Adrenal gland (tissue), 12 donors: ENCODE measurements around the gene POTEF. TPM values are rescaled to one million over a fixed set of nuclear protein-coding genes. Genes with fewer than 3 reads are reported as not detected.
"Not testable (repeated sequence)": the region's sequence is repeated elsewhere in the genome, so short reads cannot be mapped to it uniquely, and the experiment has no call there.

Experiments
- DNase-seq, 7 donors: peaks; one replicate each; pipeline ENCODE4 v3.0.0-alpha.2; 2019 to 2020
- H3K27ac ChIP-seq, 5 donors: fragments of 200-600 bp; sonication (generic) in 4 of 5; 1 replicate in 3 of 5; 2 replicates in 2 of 5; pipeline versions ENCODE4 v1.5.1 to v1.8.0; 2016 to 2020; ENCODE audit warnings: mild to moderate bottlenecking in 1 of 5
- H3K27me3 ChIP-seq: fragments of 200-600 bp; 2 replicates; pipeline ENCODE4 v1.8.0; 2021
- H3K36me3 ChIP-seq, 2 donors: fragments of 200-600 bp; replicated peaks in 1 of 2; 1 replicate in 1 of 2; 2 replicates in 1 of 2; pipeline versions ENCODE4 v1.5.1 to v1.8.0; 2018 to 2022
- H3K4me1 ChIP-seq, 2 donors: fragments of 200-600 bp; replicated peaks in 1 of 2; 1 replicate in 1 of 2; 2 replicates in 1 of 2; pipeline versions ENCODE4 v1.5.1 to v1.8.0; 2018 to 2021
- H3K4me3 ChIP-seq, 4 donors: fragments of 200-600 bp; sonication (generic) in 3 of 4; one replicate each; pipeline ENCODE4 v1.5.1; 2016 to 2018
- H3K9me3 ChIP-seq, 3 donors: fragments of 200-600 bp; sonication (generic) in 1 of 3; replicated peaks in 1 of 3; 1 replicate in 2 of 3; 2 replicates in 1 of 3; pipeline versions ENCODE4 v1.5.1 to v1.8.0; 2016 to 2021
- CTCF ChIP-seq, 6 experiments: fragments of 450-650 bp in 4 of 6; fragments of 200-600 bp in 2 of 6; sonication (generic) in 1 of 6; IDR thresholded peaks; 1 replicate in 5 of 6; 2 replicates in 1 of 6; pipeline versions ENCODE4 v1.5.1 to v1.8.0; 2016 to 2021; ENCODE audit warnings: antibody characterized with exemption in 6 of 6, mild to moderate bottlenecking in 2 of 6, moderate library complexity in 1 of 6
- POLR2A ChIP-seq, 2 donors: fragments of 450-650 bp; IDR thresholded peaks; one replicate each; pipeline ENCODE4 v1.6.1; 2017; ENCODE audit warnings: antibody characterized with exemption in 2 of 2, mild to moderate bottlenecking in 2 of 2, moderate library complexity in 1 of 2
- WGBS, 4 donors: extraction: QIAGEN DNeasy Blood & Tissue Kit in 2 of 4; methylation state at CpG; one replicate each; pipeline versions ENCODE4 v1.1.5 to v1.1.7; 2013 to 2017; 5-methylcytosine and 5-hydroxymethylcytosine counted together
- intact Hi-C, 2 donors: fragments of 100-400 bp; cut with DNase I; formaldehyde crosslinking; loops; one replicate each; pipeline versions ENCODE4 v1.14.1 to v1.15.0; 2022 to 2023
- polyA plus RNA-seq, 3 donors: library from polyadenylated mRNA; stranded (reverse); fragments of 200-250 nt in 2 of 3; fragments of 350-450 nt in 1 of 3; fragmentation: Illumina TruSeq in 1 of 3; extraction: RNeasy Lipid Tissue Mini Kit (QIAGEN cat#74804) in 1 of 3; gene quantifications; one replicate each; pipeline ENCODE4 v1.2.3, GENCODE V29; 2013 to 2014
- total RNA-seq, 9 donors: library from RNA; depleted of rRNA in 4 of 9; stranded (reverse); fragments of >200 nt in 4 of 9; fragments of 120-200 nt in 1 of 9; fragmentation: NEBNext Ultra II Directional in 1 of 9; extraction: Animal tissue kit (Norgen Biotek cat#: 25700) in 1 of 9; gene quantifications; one replicate each; pipeline versions ENCODE4 v1.1.0 to v1.2.4, GENCODE V29; 2013 to 2023
- donor health status: healthy with polysubstance abuse.
- donor health status: Bipolar disorder and iron deficiency.
- donor health status: DM: yes; HTN: yes; CAD: no.
- donor health status: DM: no; HTN: no; CAD: no.
- donor health status: DM: no; HTN: no; CAD: no.
- donor health status: DM: yes; HTN: yes; CAD: no.

Gene POTEF
- total and polyA plus RNA-seq, 12 donors: not detected

GRCh38 chr2:130135692-130136541 lies 6.9 kb upstream of the POTEF start:
- Histone ChIP-seq H3K27ac (no peak overlapping the region), H3K27me3 (no peaks in the 10 kb centered on the region), H3K4me1 (no peaks in the 10 kb centered on the region), H3K4me3 (no peak overlapping the region), H3K9me3 (no peaks in the 10 kb centered on the region), H3K36me3 (no peaks in the 10 kb centered on the region)
- intact Hi-C loops: no loop called here
- WGBS, 4 donors: 90 to 100% (median 95%) methylated on average over 6 to 15 of the region's 15 CpGs
- no peak for DNase-seq
- TF ChIP-seq POLR2A (IDR thresholded peaks at IDR 0.05) (no peak), CTCF (IDR thresholded peaks at IDR 0.05) (no peak)

- H3K9me3 ChIP-seq, H3K27me3 ChIP-seq, H3K4me3 ChIP-seq, DNase-seq, H3K36me3 ChIP-seq, H3K4me1 ChIP-seq, H3K27ac ChIP-seq, intact Hi-C loops: not testable (repeated sequence)
- 80 to 89% (median 87%) methylated on average over 1 to 11 of the region's 14 CpGs; no CpG with 5 or more reads in 1 of the 4 donors for WGBS, 4 donors
These were observed 558 bp downstream of the POTEF start for GRCh38 chr2:130128464-130128863.

GRCh38 chr2:130127726-130128125 lies 1.3 kb downstream of the POTEF start:
- DNase-seq, H3K27ac ChIP-seq, intact Hi-C loops, H3K27me3 ChIP-seq, H3K36me3 ChIP-seq, H3K4me1 ChIP-seq, H3K9me3 ChIP-seq, H3K4me3 ChIP-seq: not testable (repeated sequence)
- no CpG with 5 or more reads among the region's 9 CpGs for WGBS, 4 donors

GRCh38 chr2:130120924-130121323 lies 8.1 kb downstream of the POTEF start:
- H3K4me1 ChIP-seq, H3K27ac ChIP-seq, intact Hi-C loops, H3K9me3 ChIP-seq, H3K36me3 ChIP-seq, H3K27me3 ChIP-seq, H3K4me3 ChIP-seq, DNase-seq: not testable (repeated sequence)
- 90 to 100% (median 95%) methylated on average over 19 to 35 of the region's 45 CpGs for WGBS, 4 donors

- DNase-seq, intact Hi-C loops, H3K4me3 ChIP-seq, H3K27ac ChIP-seq, H3K36me3 ChIP-seq, H3K27me3 ChIP-seq, H3K9me3 ChIP-seq, H3K4me1 ChIP-seq: not testable (repeated sequence)
- 39 to 70% (median 52%) methylated on average over 6 to 7 of the region's 8 CpGs for WGBS, 4 donors
These were observed 26.2 kb downstream of the POTEF start for GRCh38 chr2:130102597-130103363.

- H3K4me3 ChIP-seq, H3K9me3 ChIP-seq, DNase-seq, H3K4me1 ChIP-seq, H3K27ac ChIP-seq, intact Hi-C loops, H3K36me3 ChIP-seq, H3K27me3 ChIP-seq: not testable (repeated sequence)
- WGBS, 4 donors: 88% methylated on average over 2 to 5 of the region's 5 CpGs; no CpG with 5 or more reads in 2 of the 4 donors
These were observed 66.4 kb downstream of the POTEF start for GRCh38 chr2:130062645-130063044.

- H3K4me3 ChIP-seq, H3K27ac ChIP-seq, H3K36me3 ChIP-seq, H3K4me1 ChIP-seq, H3K27me3 ChIP-seq, DNase-seq, intact Hi-C loops, H3K9me3 ChIP-seq: not testable (repeated sequence)
- WGBS, 4 donors: 92 to 95% methylated on average over 5 of the region's 10 CpGs; no CpG with 5 or more reads in 2 of the 4 donors
These were observed 69.0 kb downstream of the POTEF start for GRCh38 chr2:130059982-130060381.

GRCh38 chr2:130056336-130056735 lies 72.7 kb downstream of the POTEF start:
- H3K4me1 ChIP-seq, H3K9me3 ChIP-seq, DNase-seq, H3K36me3 ChIP-seq, intact Hi-C loops, H3K27ac ChIP-seq, H3K27me3 ChIP-seq, H3K4me3 ChIP-seq: not testable (repeated sequence)
- WGBS, 4 donors: 14 to 44% (median 24%) methylated on average over 4 to 5 of the region's 7 CpGs

- H3K27ac ChIP-seq, H3K36me3 ChIP-seq, DNase-seq, H3K4me3 ChIP-seq, H3K9me3 ChIP-seq, H3K4me1 ChIP-seq, H3K27me3 ChIP-seq, intact Hi-C loops: not testable (repeated sequence)
- WGBS, 4 donors: 95 to 100% (median 98%) methylated on average over 2 to 7 of the region's 7 CpGs
These were observed 75.7 kb downstream of the POTEF start for GRCh38 chr2:130053217-130053911.
